HEK293T (cell line): ENCODE results near the gene PPP2R1B.

Experiments used
- ARNT ChIP-seq: fragments of 450-650 bp; IDR thresholded peaks from 2 replicates; pipeline ENCODE4 v1.6.1; 2017; ENCODE audit warnings: mild to moderate bottlenecking
- ELF4 ChIP-seq: fragments of 450-650 bp; IDR thresholded peaks from 2 replicates; pipeline ENCODE4 v1.6.1; 2017; ENCODE audit warnings: antibody characterized with exemption
- FOXM1 ChIP-seq: fragments of 450-650 bp; IDR thresholded peaks from 2 replicates; pipeline ENCODE4 v1.6.1; 2017; ENCODE audit warnings: mild to moderate bottlenecking, borderline replicate concordance
- NFRKB ChIP-seq: fragments of 450-650 bp; IDR thresholded peaks from 2 replicates; pipeline ENCODE4 v1.6.1; 2016; ENCODE audit warnings: mild to moderate bottlenecking, moderate library complexity
- SP1 ChIP-seq: fragments of 450-650 bp; IDR thresholded peaks from 2 replicates; pipeline ENCODE4 v1.6.1; 2017

- no peak for TF ChIP-seq FOXM1
- no peak for TF ChIP-seq SP1
- TF ChIP-seq NFRKB = no peak
- TF ChIP-seq ELF4 = no peak
- TF ChIP-seq ARNT = no peak
Observed at GRCh38 chr11:111691176-111691575, 75.0 kb downstream of the PPP2R1B start.
